HG03196 (cell line): ENCODE data around the gene PCSK2.

Source experiments
- ATAC-seq: cut with Tn5 transposase; IDR thresholded peaks from one replicate; pipeline ENCODE4 v1.9.1; 2021; ENCODE audit not compliant: unreplicated experiment

The PCSK2 gene

GRCh38 chr20:17248224-17248623, 21.4 kb downstream of the PCSK2 start:
- ATAC-seq = no peak

- no peak for ATAC-seq
These were observed 35.9 kb downstream of the PCSK2 start for GRCh38 chr20:17262786-17263185.

GRCh38 chr20:17273717-17274116, 46.9 kb downstream of the PCSK2 start:
- ATAC-seq = no peak

GRCh38 chr20:17276101-17276500, 49.3 kb downstream of the PCSK2 start:
- ATAC-seq = no peak

GRCh38 chr20:17281478-17281877, 54.6 kb downstream of the PCSK2 start:
- ATAC-seq = no peak

GRCh38 chr20:17282501-17282900, 55.7 kb downstream of the PCSK2 start:
- no peak for ATAC-seq

- no peak for ATAC-seq
These were observed 60.7 kb downstream of the PCSK2 start for GRCh38 chr20:17287503-17287902.

GRCh38 chr20:17287998-17288397, 61.2 kb downstream of the PCSK2 start:
- no peak for ATAC-seq

- ATAC-seq = no peak
These were observed 68.4 kb downstream of the PCSK2 start for GRCh38 chr20:17295151-17295726.

- ATAC-seq = no peak
These were observed 69.2 kb downstream of the PCSK2 start for GRCh38 chr20:17295991-17296390.

- ATAC-seq = no peak
These were observed 71.3 kb downstream of the PCSK2 start for GRCh38 chr20:17298171-17298570.

GRCh38 chr20:17298751-17299150, 71.9 kb downstream of the PCSK2 start:
- ATAC-seq = no peak

GRCh38 chr20:17300113-17300512, 73.3 kb downstream of the PCSK2 start:
- no peak for ATAC-seq

GRCh38 chr20:17304774-17305173, 77.9 kb downstream of the PCSK2 start:
- no peak for ATAC-seq

GRCh38 chr20:17306427-17306826, 79.6 kb downstream of the PCSK2 start:
- ATAC-seq = no peak

- ATAC-seq = no peak
These were observed 87.4 kb downstream of the PCSK2 start for GRCh38 chr20:17314264-17314663.

GRCh38 chr20:17315407-17316231, 88.8 kb downstream of the PCSK2 start:
- no peak for ATAC-seq

- ATAC-seq = no peak
These were observed 89.6 kb downstream of the PCSK2 start for GRCh38 chr20:17316316-17317038.

- ATAC-seq = no peak
These were observed 90.5 kb downstream of the PCSK2 start for GRCh38 chr20:17317341-17317740.

- ATAC-seq = no peak
These were observed 93.6 kb downstream of the PCSK2 start for GRCh38 chr20:17320456-17320855.

GRCh38 chr20:17326096-17326495, 99.3 kb downstream of the PCSK2 start:
- ATAC-seq = no peak
